ENCODE data around the gene CDKAL1. TPM values are rescaled to one million over a fixed set of nuclear protein-coding genes. Genes with fewer than 3 reads are reported as not detected.
"Not testable (repeated sequence)": the region's sequence is repeated elsewhere in the genome, so short reads cannot be mapped to it uniquely, and the experiment has no call there.

The CDKAL1 gene
- total RNA-seq, 3 donors from 2014 or later = 13.0 to 27.2 (median 18.0) TPM

GRCh38 chr6:21085643-21086042, 551.4 kb downstream of the CDKAL1 start:
- no peak overlapping the region for H3K27ac ChIP-seq
- no peaks in the 10 kb centered on the region for H3K9me3 ChIP-seq
- no peak overlapping the region for H3K4me3 ChIP-seq
- no peaks in the 10 kb centered on the region for H3K4me1 ChIP-seq
- TF ChIP-seq CTCF (IDR thresholded peaks at IDR 0.05) (no peak), POLR2AphosphoS5 (IDR thresholded peaks at IDR 0.05) (no peak), POLR2A (IDR thresholded peaks at IDR 0.05) (no peak)
- H3K36me3 ChIP-seq = no peaks in the 10 kb centered on the region
- intact Hi-C loops (cut with DNase I; ENCODE audit: low total_unique reads) = no loop called here
- DNase-seq (ENCODE audit: low spot score in 2 of 2) = no peak
- no peaks in the 10 kb centered on the region for H3K27me3 ChIP-seq

- Histone ChIP-seq H3K27ac (no peak overlapping the region), H3K36me3 (no peaks in the 10 kb centered on the region), H3K4me3 (no peak overlapping the region), H3K4me1 (no peaks in the 10 kb centered on the region), H3K27me3 (no peaks in the 10 kb centered on the region), H3K9me3 (no peaks in the 10 kb centered on the region)
- TF ChIP-seq POLR2AphosphoS5 (IDR thresholded peaks at IDR 0.05) (no peak), POLR2A (IDR thresholded peaks at IDR 0.05) (no peak), CTCF (IDR thresholded peaks at IDR 0.05) (no peak)
- intact Hi-C loops (cut with DNase I; ENCODE audit: low total_unique reads) = no loop called here
- DNase-seq (ENCODE audit: low spot score in 2 of 2) = no peak
These were observed 552.9 kb downstream of the CDKAL1 start for GRCh38 chr6:21087188-21087587.

GRCh38 chr6:21091411-21091810, 557.2 kb downstream of the CDKAL1 start:
- no peak for DNase-seq (ENCODE audit: low spot score in 2 of 2)

GRCh38 chr6:21092231-21092772, 558.0 kb downstream of the CDKAL1 start:
- DNase-seq (ENCODE audit: low spot score in 2 of 2); H3K27ac ChIP-seq; H3K4me1 ChIP-seq; H3K4me3 ChIP-seq; H3K27me3 ChIP-seq; H3K36me3 ChIP-seq; intact Hi-C loops (cut with DNase I; ENCODE audit: low total_unique reads); H3K9me3 ChIP-seq: not testable (repeated sequence)

More at GRCh38 chr6:21091411-21091810, 557.2 kb downstream of the CDKAL1 start:
- Histone ChIP-seq H3K36me3 (no peaks in the 10 kb centered on the region), H3K27me3 (no peaks in the 10 kb centered on the region), H3K4me3 (no peak overlapping the region), H3K27ac (no peak overlapping the region), H3K4me1 (no peaks in the 10 kb centered on the region), H3K9me3 (no peaks in the 10 kb centered on the region)
- intact Hi-C loops (cut with DNase I; ENCODE audit: low total_unique reads) = no loop called here
- no peak for TF ChIP-seq CTCF (IDR thresholded peaks at IDR 0.05)

GRCh38 chr6:21095462-21095861, 561.2 kb downstream of the CDKAL1 start:
- no peak for DNase-seq (ENCODE audit: low spot score in 2 of 2)
- Histone ChIP-seq H3K4me1 (no peaks in the 10 kb centered on the region), H3K36me3 (no peaks in the 10 kb centered on the region), H3K9me3 (no peaks in the 10 kb centered on the region), H3K27ac (no peak overlapping the region), H3K27me3 (no peaks in the 10 kb centered on the region), H3K4me3 (no peak overlapping the region)
- intact Hi-C loops (cut with DNase I; ENCODE audit: low total_unique reads) = no loop called here
- TF ChIP-seq POLR2A (IDR thresholded peaks at IDR 0.05) (no peak), POLR2AphosphoS5 (IDR thresholded peaks at IDR 0.05) (no peak), CTCF (IDR thresholded peaks at IDR 0.05) (no peak)

GRCh38 chr6:21098134-21098533, 563.9 kb downstream of the CDKAL1 start:
- Histone ChIP-seq H3K27me3 (no peaks in the 10 kb centered on the region), H3K36me3 (no peaks in the 10 kb centered on the region), H3K4me1 (no peaks in the 10 kb centered on the region), H3K4me3 (no peak overlapping the region), H3K27ac (no peak overlapping the region), H3K9me3 (no peaks in the 10 kb centered on the region)
- TF ChIP-seq POLR2AphosphoS5 (IDR thresholded peaks at IDR 0.05) (no peak), CTCF (IDR thresholded peaks at IDR 0.05) (no peak), POLR2A (IDR thresholded peaks at IDR 0.05) (no peak)
- intact Hi-C loops (cut with DNase I; ENCODE audit: low total_unique reads) = no loop called here
- no peak for DNase-seq (ENCODE audit: low spot score in 2 of 2)
